Measurements from ENCODE around the gene HMX1.

- TF ChIP-seq CTCF (IDR thresholded peaks at IDR 0.05) (no peak), POLR2A (IDR thresholded peaks at IDR 0.05) (no peak)
Observed at GRCh38 chr4:8860892-8861575, 10.6 kb downstream of the HMX1 start.
